Esophagus muscularis mucosa (tissue), 4 donors: ENCODE measurements around the gene BET1L. TPM values are rescaled to one million over a fixed set of nuclear protein-coding genes. Genes with fewer than 3 reads are reported as not detected.

Source experiments
- DNase-seq: peaks from one replicate; pipeline ENCODE4 v3.0.0-alpha.2; 2017; ENCODE audit errors: extremely low spot score
- H3K27ac ChIP-seq, 4 donors: fragments of 200-600 bp; sonication (generic); replicated peaks in 1 of 4; 1 replicate in 3 of 4; 2 replicates in 1 of 4; pipeline ENCODE4 v1.5.1; 2016 to 2019; ENCODE audit warnings: mild to moderate bottlenecking in 1 of 4
- H3K27me3 ChIP-seq, 4 donors: fragments of 200-600 bp; sonication (generic); one replicate each; pipeline versions ENCODE4 v1.5.1 to v1.6.0; 2016 to 2019
- H3K36me3 ChIP-seq, 4 donors: fragments of 200-600 bp; sonication (generic); one replicate each; pipeline ENCODE4 v1.5.1; 2016 to 2019
- H3K4me1 ChIP-seq, 4 donors: fragments of 200-600 bp; sonication (generic); one replicate each; pipeline ENCODE4 v1.5.1; 2016 to 2019
- H3K4me3 ChIP-seq, 4 donors: fragments of 200-600 bp; sonication (generic); 1 replicate in 2 of 4; 2 replicates in 2 of 4; pipeline ENCODE4 v1.5.1; 2016 to 2019; ENCODE audit warnings: mild to moderate bottlenecking in 4 of 4, moderate library complexity in 1 of 4
- H3K9me3 ChIP-seq, 4 donors: fragments of 200-600 bp; sonication (generic); 1 replicate in 3 of 4; 2 replicates in 1 of 4; pipeline ENCODE4 v1.5.1; 2016 to 2019
- EP300 ChIP-seq: sonication (generic); formaldehyde crosslinking; IDR thresholded peaks from one replicate; pipeline ENCODE4 v1.6.1; 2017; ENCODE audit warnings: antibody characterized with exemption
- POLR2A ChIP-seq: fragments of 450-650 bp; IDR thresholded peaks from one replicate; pipeline ENCODE4 v1.6.1; 2017; ENCODE audit warnings: antibody characterized with exemption, moderate library complexity, mild to moderate bottlenecking, low read depth
- POLR2AphosphoS5 ChIP-seq, 2 donors: sonication (generic); formaldehyde crosslinking; IDR thresholded peaks; one replicate each; pipeline ENCODE4 v1.6.1; 2017; ENCODE audit warnings: antibody characterized with exemption in 2 of 2
- WGBS: methylation state at CpG from one replicate; pipeline ENCODE4 v1.1.5; 2018; 5-methylcytosine and 5-hydroxymethylcytosine counted together
- intact Hi-C: fragments of 100-400 bp; cut with DNase I; formaldehyde crosslinking; loops from one replicate; pipeline ENCODE4 v1.15.1; 2023
- total RNA-seq, 4 donors: library from RNA; depleted of rRNA; stranded (reverse); fragments of >200 nt; gene quantifications; one replicate each; pipeline versions ENCODE4 v1.1.0 to v1.2.1, GENCODE V29; 2016
- TF ChIP-seq, protein P1 (sequence below), 3 experiments: fragments of 200-600 bp in 2 of 3; fragments of 450-650 bp in 1 of 3; sonication (generic) in 2 of 3; IDR thresholded peaks; one replicate each; pipeline ENCODE4 v1.5.1; 2017 to 2019; ENCODE audit warnings: antibody characterized with exemption in 3 of 3, mild to moderate bottlenecking in 2 of 3, moderate library complexity in 1 of 3

The BET1L gene
- total RNA-seq, 4 donors from 2014 or later: 16.2 to 32.9 (median 30.5) TPM

DNA sequence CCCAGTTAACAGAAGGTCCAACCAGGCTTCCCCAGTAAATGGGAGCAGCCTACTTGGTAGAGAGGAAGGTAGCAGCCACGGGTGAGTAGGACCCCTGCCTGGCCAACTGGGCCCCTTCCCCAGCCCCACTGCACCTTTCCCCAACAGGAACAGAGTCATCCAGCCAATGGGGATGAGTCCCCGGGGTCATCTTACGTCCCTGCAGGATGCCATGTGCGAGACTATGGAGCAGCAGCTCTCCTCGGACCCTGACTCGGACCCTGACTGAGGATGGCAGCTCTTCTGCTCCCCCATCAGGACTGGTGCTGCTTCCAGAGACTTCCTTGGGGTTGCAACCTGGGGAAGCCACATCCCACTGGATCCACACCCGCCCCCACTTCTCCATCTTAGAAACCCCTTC is 6.9 kb upstream of the BET1L start:
- H3K4me1 ChIP-seq: peaks cover 21 to 40% (median 26%) of the 10 kb centered on the region in 4 donors
- no peaks in the 10 kb centered on the region for H3K27me3 ChIP-seq
- no peak overlapping the region for H3K4me3 ChIP-seq
- DNase-seq: no peak
- no peak for TF ChIP-seq POLR2AphosphoS5 (IDR thresholded peaks at IDR 0.05)
- WGBS: 83% methylated on average over 4 of the region's 7 CpGs
- no peaks in the 10 kb centered on the region for H3K9me3 ChIP-seq
- H3K36me3 ChIP-seq: peaks cover 49 to 94% (median 85%) of the 10 kb centered on the region in 4 donors
- intact Hi-C loops: no loop called here
- no peak overlapping the region for H3K27ac ChIP-seq

DNA sequence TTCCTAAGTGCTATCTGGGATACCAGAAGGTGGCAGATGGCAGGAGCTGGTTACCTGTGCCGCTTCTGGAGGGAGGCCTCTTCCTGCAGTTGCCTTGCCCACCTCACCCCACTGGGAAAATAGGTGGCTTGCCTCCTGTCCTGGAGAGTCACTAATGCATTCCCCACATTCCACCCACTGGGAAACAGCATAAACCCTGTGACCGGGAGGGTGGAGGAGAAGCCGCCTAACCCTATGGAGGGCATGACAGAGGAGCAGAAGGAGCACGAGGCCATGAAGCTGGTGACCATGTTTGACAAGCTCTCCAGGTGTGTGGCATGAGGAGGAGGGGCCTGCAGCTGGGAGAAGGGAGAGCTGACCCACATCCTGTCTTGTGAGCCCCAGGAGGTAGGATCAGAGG is 5.9 kb upstream of the BET1L start:
- WGBS: 88% methylated on average over 4 of the region's 4 CpGs
- intact Hi-C loops: no loop called here

DNA sequence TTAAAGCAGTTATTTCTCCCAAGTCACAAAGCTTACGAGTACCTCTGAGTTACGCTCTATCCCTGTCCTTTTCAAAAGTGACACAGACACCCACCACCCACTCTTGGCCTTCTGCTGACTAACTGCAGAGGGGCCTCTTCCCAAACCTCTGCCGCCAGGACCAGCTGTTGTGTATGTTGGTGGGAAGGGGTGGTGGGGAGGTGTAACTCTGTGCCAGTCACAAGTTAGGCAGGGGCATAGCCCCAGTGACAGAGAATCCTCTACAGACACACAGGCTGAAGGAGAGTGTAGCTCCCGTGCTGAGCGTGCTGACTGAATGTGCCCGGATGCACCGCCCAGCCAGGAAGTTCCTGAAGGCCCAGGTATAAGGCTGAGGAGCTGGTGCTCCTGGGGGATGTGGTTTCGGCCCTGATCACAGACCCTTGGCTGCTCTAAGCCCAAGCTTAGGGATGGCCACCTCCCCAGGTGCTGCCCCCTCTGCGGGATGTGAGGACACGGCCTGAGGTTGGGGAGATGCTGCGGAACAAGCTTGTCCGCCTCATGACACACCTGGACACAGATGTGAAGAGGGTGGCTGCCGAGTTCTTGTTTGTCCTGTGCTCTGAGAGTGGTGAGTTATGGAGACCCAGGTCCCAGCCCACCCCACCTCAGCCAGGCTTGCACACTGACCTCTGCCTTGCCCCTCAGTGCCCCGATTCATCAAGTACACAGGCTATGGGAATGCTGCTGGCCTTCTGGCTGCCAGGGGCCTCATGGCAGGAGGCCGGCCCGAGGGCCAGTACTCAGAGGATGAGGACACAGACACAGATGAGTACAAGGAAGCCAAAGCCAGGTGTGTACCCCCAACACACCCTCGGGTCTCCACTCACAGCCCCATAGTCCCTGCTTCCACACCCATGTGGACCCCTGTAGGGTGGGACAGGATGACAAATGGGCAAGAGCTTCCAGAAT is 5.2 kb upstream of the BET1L start:
- Histone ChIP-seq H3K27me3 (no peaks in the 10 kb centered on the region), H3K4me3 (no peak overlapping the region), H3K4me1 (peaks cover 23 to 41% (median 27%) of the 10 kb centered on the region in 4 donors), H3K36me3 (peaks cover 49 to 79% (median 75%) of the 10 kb centered on the region in 4 donors), H3K9me3 (no peaks in the 10 kb centered on the region), H3K27ac (no peak overlapping the region)
- TF ChIP-seq EP300: no peak
- TF ChIP-seq, protein P1, sequence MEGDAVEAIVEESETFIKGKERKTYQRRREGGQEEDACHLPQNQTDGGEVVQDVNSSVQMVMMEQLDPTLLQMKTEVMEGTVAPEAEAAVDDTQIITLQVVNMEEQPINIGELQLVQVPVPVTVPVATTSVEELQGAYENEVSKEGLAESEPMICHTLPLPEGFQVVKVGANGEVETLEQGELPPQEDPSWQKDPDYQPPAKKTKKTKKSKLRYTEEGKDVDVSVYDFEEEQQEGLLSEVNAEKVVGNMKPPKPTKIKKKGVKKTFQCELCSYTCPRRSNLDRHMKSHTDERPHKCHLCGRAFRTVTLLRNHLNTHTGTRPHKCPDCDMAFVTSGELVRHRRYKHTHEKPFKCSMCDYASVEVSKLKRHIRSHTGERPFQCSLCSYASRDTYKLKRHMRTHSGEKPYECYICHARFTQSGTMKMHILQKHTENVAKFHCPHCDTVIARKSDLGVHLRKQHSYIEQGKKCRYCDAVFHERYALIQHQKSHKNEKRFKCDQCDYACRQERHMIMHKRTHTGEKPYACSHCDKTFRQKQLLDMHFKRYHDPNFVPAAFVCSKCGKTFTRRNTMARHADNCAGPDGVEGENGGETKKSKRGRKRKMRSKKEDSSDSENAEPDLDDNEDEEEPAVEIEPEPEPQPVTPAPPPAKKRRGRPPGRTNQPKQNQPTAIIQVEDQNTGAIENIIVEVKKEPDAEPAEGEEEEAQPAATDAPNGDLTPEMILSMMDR (IDR thresholded peaks at IDR 0.05): no peak
- no peak for TF ChIP-seq POLR2AphosphoS5 (IDR thresholded peaks at IDR 0.05)
- TF ChIP-seq POLR2A: no peak
- intact Hi-C loops: no loop called here
- no peak for DNase-seq
- WGBS: 82% methylated on average over 9 of the region's 17 CpGs

More for the DNA sequence above, 5.9 kb upstream of the BET1L start:
- Histone ChIP-seq H3K4me1 (peaks cover 23 to 41% (median 27%) of the 10 kb centered on the region in 4 donors), H3K36me3 (peaks cover 49 to 86% (median 78%) of the 10 kb centered on the region in 4 donors), H3K4me3 (no peak overlapping the region), H3K27me3 (no peaks in the 10 kb centered on the region), H3K9me3 (no peaks in the 10 kb centered on the region), H3K27ac (no peak overlapping the region)
- no peak for DNase-seq
- no peak for TF ChIP-seq POLR2A
- TF ChIP-seq EP300: no peak
- TF ChIP-seq, protein P1 (IDR thresholded peaks at IDR 0.05): no peak
- TF ChIP-seq POLR2AphosphoS5 (IDR thresholded peaks at IDR 0.05): no peak

DNA sequence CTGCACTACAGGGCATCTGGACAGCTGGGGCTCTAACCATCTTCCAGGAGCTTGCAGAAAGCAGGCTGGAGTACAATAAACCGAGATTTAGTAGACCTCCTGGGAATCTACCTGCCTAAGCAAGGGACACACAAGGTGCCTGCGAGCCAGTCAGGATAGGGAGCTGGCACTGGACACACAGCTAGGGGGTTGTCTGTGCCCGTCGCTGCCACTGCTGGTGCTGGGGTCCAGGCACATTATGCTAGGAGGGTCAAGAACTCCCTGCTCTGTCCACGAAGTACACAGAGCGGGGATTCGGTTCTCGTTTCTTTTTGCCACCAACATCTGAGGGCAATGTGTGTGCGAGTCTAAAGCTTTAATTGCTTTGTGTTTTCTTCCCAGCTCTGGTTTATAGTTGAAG is 4.5 kb upstream of the BET1L start:
- TF ChIP-seq POLR2A (no peak), EP300 (no peak), POLR2AphosphoS5 (IDR thresholded peaks at IDR 0.05) (no peak)
- TF ChIP-seq, protein P1 (IDR thresholded peaks at IDR 0.05): no peak
- Histone ChIP-seq H3K9me3 (no peaks in the 10 kb centered on the region), H3K27ac (peak overlapping the region in 1 of 4 donors; percentile 96), H3K36me3 (peaks cover 49 to 75% (median 73%) of the 10 kb centered on the region in 4 donors), H3K4me1 (peaks cover 23 to 43% (median 27%) of the 10 kb centered on the region in 4 donors), H3K4me3 (no peak overlapping the region), H3K27me3 (no peaks in the 10 kb centered on the region)
- DNase-seq: no peak
- 89% methylated on average over 8 of the region's 9 CpGs for WGBS
- intact Hi-C loops: no loop called here

DNA sequence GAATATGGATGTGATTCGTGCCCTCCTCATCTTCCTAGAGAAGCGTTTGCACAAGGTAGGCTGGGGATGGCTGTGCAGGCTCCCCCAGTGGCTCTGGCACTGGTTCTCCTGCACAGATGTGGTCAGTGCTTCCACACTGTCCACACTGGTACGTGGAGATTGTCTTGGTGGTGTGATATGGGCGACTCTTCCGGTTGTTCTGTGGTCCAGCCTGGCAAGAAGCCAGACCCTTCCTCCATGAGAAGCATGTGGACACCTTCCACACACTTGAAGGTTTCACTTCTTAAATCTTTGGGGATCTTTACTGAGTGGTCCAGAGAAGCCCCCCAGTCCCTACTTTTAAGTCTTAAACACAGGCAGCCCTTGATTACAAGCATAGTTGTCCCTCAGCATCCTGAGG is 4.1 kb upstream of the BET1L start:
- intact Hi-C loops: no loop called here
- Histone ChIP-seq H3K27ac (peak overlapping the region; percentile 96 to 99 (median 98)), H3K36me3 (peaks cover 49 to 71% (median 70%) of the 10 kb centered on the region in 4 donors)

More for the DNA sequence above, 4.1 kb upstream of the BET1L start:
- H3K9me3 ChIP-seq: no peaks in the 10 kb centered on the region
- no peak overlapping the region for H3K4me3 ChIP-seq
- H3K27me3 ChIP-seq: no peaks in the 10 kb centered on the region
- TF ChIP-seq EP300: no peak
- TF ChIP-seq, protein P1 (IDR thresholded peaks at IDR 0.05): no peak
- TF ChIP-seq POLR2AphosphoS5 (IDR thresholded peaks at IDR 0.05): no peak
- DNase-seq: no peak
- peaks cover 26 to 47% (median 30%) of the 10 kb centered on the region in 4 donors for H3K4me1 ChIP-seq
- WGBS: 63% methylated on average over 3 of the region's 5 CpGs
